CD4-positive, alpha-beta memory T cell (primary cell): Measurements from ENCODE around the gene POLD3. TPM values are rescaled to one million over a fixed set of nuclear protein-coding genes. Genes with fewer than 3 reads are reported as not detected.

Experiments used
- CTCF ChIA-PET: fragments of 350-600 bp; sonication (Branson Sonifier 250); formaldehyde crosslinking; loops from one replicate; lab custom pipeline; 2021; ENCODE audit warnings: inconsistent platforms; ENCODE audit not compliant: partially characterized antibody; lab: Charles Lee
- POLR2A ChIA-PET: fragments of 350-600 bp; sonication (Branson Sonifier 250); formaldehyde crosslinking; loops from one replicate; lab custom pipeline; 2021; ENCODE audit not compliant: partially characterized antibody; lab: Charles Lee
- DNase-seq, 5 donors: peaks; one replicate each; pipeline versions ENCODE4 v3.0.0 to v3.0.0-alpha.2; 2020 to 2022; ENCODE audit warnings: mixed read lengths in 1 of 5
- H3K27ac ChIP-seq: one replicate; pipeline ENCODE4 v1.7.0; 2013; ENCODE audit warnings: low read depth, low read length
- H3K27me3 ChIP-seq: 2 replicates; pipeline ENCODE4 v1.7.0; 2013; ENCODE audit warnings: mild to moderate bottlenecking, low read length, moderate library complexity; ENCODE audit not compliant: insufficient read depth
- H3K36me3 ChIP-seq: 2 replicates; pipeline ENCODE4 v1.7.0; 2013; ENCODE audit warnings: mild to moderate bottlenecking, low read length, moderate library complexity; ENCODE audit not compliant: insufficient read depth
- H3K4me1 ChIP-seq: 2 replicates; pipeline ENCODE4 v1.7.0; 2013; ENCODE audit warnings: mild to moderate bottlenecking, low read length, moderate library complexity; ENCODE audit not compliant: insufficient read depth
- H3K4me3 ChIP-seq, 2 donors: one replicate each; pipeline ENCODE4 v1.7.0; 2013; ENCODE audit warnings: low read length in 2 of 2, mild to moderate bottlenecking in 1 of 2
- H3K9me3 ChIP-seq, 2 donors: one replicate each; pipeline ENCODE4 v1.7.0; 2013; ENCODE audit warnings: low read length in 2 of 2, control low read depth in 1 of 2; ENCODE audit not compliant: control insufficient read depth in 1 of 2
- H3K27ac Mint-ChIP-seq, 7 donors: one replicate each; pipeline ENCODE4 v1.8.0; 2020 to 2021; ENCODE audit warnings: mixed read lengths in 7 of 7, mild to moderate bottlenecking in 6 of 7, inconsistent platforms in 3 of 7, moderate library complexity in 3 of 7
- H3K27me3 Mint-ChIP-seq, 2 donors: one replicate each; pipeline ENCODE4 v1.8.0; 2020 to 2021; ENCODE audit warnings: mixed read lengths in 2 of 2
- H3K36me3 Mint-ChIP-seq, 2 donors: one replicate each; pipeline ENCODE4 v1.8.0; 2020 to 2021; ENCODE audit warnings: mixed read lengths in 2 of 2, inconsistent platforms in 1 of 2, mild to moderate bottlenecking in 1 of 2
- H3K4me1 Mint-ChIP-seq, 4 donors: one replicate each; pipeline ENCODE4 v1.8.0; 2020 to 2021; ENCODE audit warnings: mixed read lengths in 4 of 4, mild to moderate bottlenecking in 1 of 4
- H3K4me3 Mint-ChIP-seq, 8 donors: one replicate each; pipeline ENCODE4 v1.8.0; 2020 to 2021; ENCODE audit warnings: mixed read lengths in 8 of 8, mild to moderate bottlenecking in 7 of 8, moderate library complexity in 6 of 8, inconsistent platforms in 3 of 8
- H3K9me3 Mint-ChIP-seq, 8 donors: one replicate each; pipeline ENCODE4 v1.8.0; 2020 to 2021; ENCODE audit warnings: mixed read lengths in 8 of 8, mild to moderate bottlenecking in 5 of 8, inconsistent platforms in 3 of 8, moderate library complexity in 1 of 8
- intact Hi-C: fragments of 100-400 bp; cut with micrococcal nuclease; formaldehyde crosslinking; loops from one replicate; pipeline ENCODE4 v1.15.1; 2023
- polyA plus RNA-seq, 2 donors: library from polyadenylated mRNA; unstranded; fragments of 300-500 nt; fragmentation: Illumina TruSeq; gene quantifications; one replicate each; pipeline ENCODE4 v1.2.3, GENCODE V29; 2021
- total RNA-seq, 2 experiments: library from RNA; stranded (reverse); gene quantifications; one replicate each; pipeline ENCODE4 v1.2.3, GENCODE V29; 2021

POLD3 gene
- total and polyA plus RNA-seq, 4 experiments from 2014 or later = 15.0 to 20.3 (median 16.9) TPM

DNA sequence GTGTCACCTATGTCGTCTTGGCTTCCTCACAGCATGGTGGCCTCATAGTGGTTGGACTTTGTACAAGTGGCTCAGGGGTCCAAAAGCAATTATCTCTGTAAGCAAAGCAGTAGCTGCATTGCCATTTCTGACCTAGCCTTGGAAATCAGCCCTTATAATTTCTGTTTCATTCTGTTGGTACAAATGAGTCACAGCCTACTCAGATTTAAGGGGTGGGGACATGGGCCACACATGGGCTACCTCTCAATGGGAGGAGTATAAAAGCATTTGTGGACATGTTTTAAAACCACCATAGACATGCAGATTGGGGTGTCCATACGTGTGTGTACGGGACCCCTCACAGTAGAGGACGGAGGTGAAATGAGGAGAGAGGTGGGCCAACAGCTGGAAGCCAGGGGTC lies 97.3 kb downstream of the POLD3 start:
- Mint-ChIP-seq H3K4me3 (no peak overlapping the region), H3K36me3 (no peaks in the 10 kb centered on the region), H3K27ac (no peak overlapping the region), H3K27me3 (peaks cover 0 to 5% of the 10 kb centered on the region in 2 donors), H3K9me3 (no peaks in the 10 kb centered on the region), H3K4me1 (no peaks in the 10 kb centered on the region)
- CTCF ChIA-PET = no interaction called here
- H3K9me3 ChIP-seq = no peaks in the 10 kb centered on the region
- no peaks in the 10 kb centered on the region for H3K36me3 ChIP-seq
- H3K4me3 ChIP-seq = no peak overlapping the region
- intact Hi-C loops = no loop called here
- no peaks in the 10 kb centered on the region for H3K4me1 ChIP-seq
- POLR2A ChIA-PET = no interaction called here
- H3K27ac ChIP-seq = no peak overlapping the region
- DNase-seq = no peak
- H3K27me3 ChIP-seq = no peaks in the 10 kb centered on the region

DNA sequence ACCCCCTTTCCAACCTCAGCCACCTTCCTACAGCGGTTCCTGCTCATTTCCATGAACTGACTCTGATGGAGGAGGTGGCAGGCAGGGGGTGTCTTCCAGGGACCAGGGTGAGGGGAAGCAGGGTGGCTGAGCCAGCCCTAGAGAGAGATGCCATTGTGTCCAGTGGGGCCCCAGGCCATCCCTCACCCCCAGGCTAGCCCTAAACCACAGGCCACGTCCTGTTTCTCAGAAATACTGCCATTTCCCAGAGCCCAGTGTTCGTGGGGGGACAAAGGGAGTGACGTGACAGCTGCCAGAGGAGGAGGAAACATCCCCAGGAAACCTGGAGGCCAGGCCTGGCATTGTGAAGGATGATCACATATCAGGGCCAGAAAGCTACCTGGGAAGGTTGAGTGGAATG lies 99.4 kb downstream of the POLD3 start:
- Mint-ChIP-seq H3K4me3 (no peak overlapping the region), H3K9me3 (no peaks in the 10 kb centered on the region), H3K36me3 (no peaks in the 10 kb centered on the region), H3K27me3 (peaks cover 0 to 7% of the 10 kb centered on the region in 2 donors), H3K27ac (no peak overlapping the region), H3K4me1 (peaks cover 0 to 2% (median 0%) of the 10 kb centered on the region in 4 donors)
- intact Hi-C loops = no loop called here
- H3K4me3 ChIP-seq = no peak overlapping the region
- no peaks in the 10 kb centered on the region for H3K9me3 ChIP-seq
- H3K4me1 ChIP-seq = no peaks in the 10 kb centered on the region
- H3K27me3 ChIP-seq = no peaks in the 10 kb centered on the region
- ChIA-PET CTCF (no interaction called here), POLR2A (no interaction called here)
- H3K36me3 ChIP-seq = no peaks in the 10 kb centered on the region
- no peak overlapping the region for H3K27ac ChIP-seq
- no peak for DNase-seq

Other genes starting within 250 kb of the POLD3 start
- 10 to 100 TPM; 10.4 to 11.2 TPM for gene PGM2L1, start 194.1 kb upstream of the POLD3 start, total RNA-seq
- 1 to 10 TPM; 4.8 to 5.9 TPM for gene PGM2L1, start 194.1 kb upstream of the POLD3 start, polyA plus RNA-seq
- under 1 TPM in 1 of 2 experiments, not detected in 1; 0.28 TPM for gene KCNE3, start 125.0 kb upstream of the POLD3 start, total RNA-seq
- not detected for gene KCNE3, start 125.0 kb upstream of the POLD3 start, polyA plus RNA-seq
- 10 to 100 TPM in 1 of 2 experiments, 1 to 10 TPM in 1; 8.0 to 15.5 TPM for gene LIPT2, start 98.9 kb upstream of the POLD3 start, total RNA-seq
- gene LIPT2, start 98.9 kb upstream of the POLD3 start, polyA plus RNA-seq = 10 to 100 TPM in 1 of 2 donors, 1 to 10 TPM in 1; 9.6 to 19.6 TPM
- gene CHRDL2, start 138.8 kb downstream of the POLD3 start, total RNA-seq = not detected
- not detected for gene CHRDL2, start 138.8 kb downstream of the POLD3 start, polyA plus RNA-seq
- 10 to 100 TPM; 24.6 to 25.0 TPM for gene RNF169, start 156.3 kb downstream of the POLD3 start, total RNA-seq
- gene RNF169, start 156.3 kb downstream of the POLD3 start, polyA plus RNA-seq = 1 to 10 TPM in 1 of 2 donors, under 1 TPM in 1; 0.13 to 1.8 TPM